Islet of Langerhans (tissue), 1 donor: ENCODE data around the gene DDX51.

Source experiments
- FAIRE-seq: peaks from one replicate; lab custom pipeline; 2011; peaks lifted over from hg19 to GRCh38; lab: Jason Lieb, UNC

DDX51 gene

GRCh38 chr12:132179431-132180362, 35.6 kb upstream of the DDX51 start:
- FAIRE-seq = no peak

- FAIRE-seq = no peak
Observed at GRCh38 chr12:132178801-132179401, 34.8 kb upstream of the DDX51 start.

GRCh38 chr12:132178316-132178715, 34.2 kb upstream of the DDX51 start:
- no peak for FAIRE-seq

GRCh38 chr12:132176920-132177551, 32.9 kb upstream of the DDX51 start:
- FAIRE-seq = no peak

GRCh38 chr12:132176385-132176919, 32.3 kb upstream of the DDX51 start:
- no peak for FAIRE-seq

GRCh38 chr12:132175496-132176384, 31.6 kb upstream of the DDX51 start:
- no peak for FAIRE-seq

- FAIRE-seq = no peak
Observed at GRCh38 chr12:132174839-132175490, 30.8 kb upstream of the DDX51 start.

- no peak for FAIRE-seq
Observed at GRCh38 chr12:132174015-132174838, 30.1 kb upstream of the DDX51 start.

GRCh38 chr12:132173135-132174014, 29.3 kb upstream of the DDX51 start:
- no peak for FAIRE-seq

- FAIRE-seq = no peak
Observed at GRCh38 chr12:132172619-132173018, 28.5 kb upstream of the DDX51 start.

GRCh38 chr12:132171968-132172521, 27.9 kb upstream of the DDX51 start:
- FAIRE-seq = no peak

GRCh38 chr12:132171293-132171967, 27.3 kb upstream of the DDX51 start:
- FAIRE-seq = no peak

GRCh38 chr12:132170637-132171292, 26.6 kb upstream of the DDX51 start:
- FAIRE-seq = no peak

- FAIRE-seq = no peak
Observed at GRCh38 chr12:132170094-132170636, 26.0 kb upstream of the DDX51 start.

GRCh38 chr12:132169376-132169775, 25.3 kb upstream of the DDX51 start:
- FAIRE-seq = no peak

GRCh38 chr12:132168311-132169031, 24.4 kb upstream of the DDX51 start:
- no peak for FAIRE-seq
